OCI-LY1 (cell line): Measurements from ENCODE around the gene MED27.

Experiments
- EZH2 ChIP-seq: fragments of 200-600 bp; sonication (generic), shearing (Covaris generic); IDR thresholded peaks from 2 replicates; pipeline ENCODE4 v1.8.0; 2017; ENCODE audit warnings: borderline replicate concordance, mixed run types, mild to moderate bottlenecking, antibody characterized with exemption, low read length, moderate library complexity, mixed read lengths
- TF ChIP-seq, protein P1 (sequence below): fragments of 200-600 bp; sonication (generic), shearing (Covaris generic); IDR thresholded peaks from 2 replicates; pipeline ENCODE4 v1.5.1; 2017; ENCODE audit warnings: mild to moderate bottlenecking, antibody characterized with exemption, low read length, moderate library complexity, mixed read lengths

DNA sequence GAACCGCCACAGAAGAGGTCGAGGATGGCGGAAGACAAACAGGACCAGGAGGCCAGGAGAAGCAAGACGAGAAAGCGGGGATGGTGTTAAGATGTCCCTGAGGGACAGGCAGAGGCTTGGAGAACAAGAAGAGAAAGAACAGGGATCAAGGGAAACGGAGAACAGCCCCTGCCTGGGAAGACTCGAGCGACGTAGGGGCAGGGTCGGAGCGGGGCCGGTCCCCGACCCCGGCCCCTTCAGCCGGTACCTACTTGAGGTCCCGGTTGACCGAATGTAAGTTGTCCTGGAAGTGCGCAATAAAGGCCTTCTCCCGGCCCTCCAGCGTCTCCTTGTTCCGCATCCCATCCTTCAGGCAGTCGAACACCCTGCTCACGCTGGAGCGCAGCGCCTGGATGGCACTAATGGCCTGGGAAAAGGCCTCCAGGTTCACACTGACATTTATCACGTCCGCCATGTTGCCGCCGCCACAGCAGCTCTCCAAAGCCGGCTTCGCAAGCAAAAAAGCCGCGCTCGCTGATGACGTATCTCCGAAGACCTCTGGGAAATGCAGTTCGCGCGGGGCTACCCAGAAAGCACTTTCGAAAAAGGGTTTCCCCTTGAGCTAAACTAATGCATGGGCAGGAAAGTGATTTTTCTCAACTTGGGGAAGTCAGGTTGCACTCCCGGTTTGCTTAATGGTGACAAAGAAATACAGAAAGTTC lies at the start of gene MED27:
- TF ChIP-seq, protein P1, sequence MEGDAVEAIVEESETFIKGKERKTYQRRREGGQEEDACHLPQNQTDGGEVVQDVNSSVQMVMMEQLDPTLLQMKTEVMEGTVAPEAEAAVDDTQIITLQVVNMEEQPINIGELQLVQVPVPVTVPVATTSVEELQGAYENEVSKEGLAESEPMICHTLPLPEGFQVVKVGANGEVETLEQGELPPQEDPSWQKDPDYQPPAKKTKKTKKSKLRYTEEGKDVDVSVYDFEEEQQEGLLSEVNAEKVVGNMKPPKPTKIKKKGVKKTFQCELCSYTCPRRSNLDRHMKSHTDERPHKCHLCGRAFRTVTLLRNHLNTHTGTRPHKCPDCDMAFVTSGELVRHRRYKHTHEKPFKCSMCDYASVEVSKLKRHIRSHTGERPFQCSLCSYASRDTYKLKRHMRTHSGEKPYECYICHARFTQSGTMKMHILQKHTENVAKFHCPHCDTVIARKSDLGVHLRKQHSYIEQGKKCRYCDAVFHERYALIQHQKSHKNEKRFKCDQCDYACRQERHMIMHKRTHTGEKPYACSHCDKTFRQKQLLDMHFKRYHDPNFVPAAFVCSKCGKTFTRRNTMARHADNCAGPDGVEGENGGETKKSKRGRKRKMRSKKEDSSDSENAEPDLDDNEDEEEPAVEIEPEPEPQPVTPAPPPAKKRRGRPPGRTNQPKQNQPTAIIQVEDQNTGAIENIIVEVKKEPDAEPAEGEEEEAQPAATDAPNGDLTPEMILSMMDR: no peak
- no peak for TF ChIP-seq EZH2
